Muscle layer of colon (tissue), 2 donors: ENCODE measurements around the gene FSTL1.

ENCODE experiments used
- H3K27ac ChIP-seq: one replicate; pipeline ENCODE4 v1.7.0; 2013; ENCODE audit warnings: low read depth, mild to moderate bottlenecking, low read length, moderate library complexity
- H3K27me3 ChIP-seq, 2 donors: one replicate each; pipeline ENCODE4 v1.7.0; 2013; ENCODE audit warnings: low read length in 2 of 2, mild to moderate bottlenecking in 2 of 2; ENCODE audit not compliant: insufficient read depth in 2 of 2, control insufficient read depth in 1 of 2
- H3K36me3 ChIP-seq: one replicate; pipeline ENCODE4 v1.7.0; 2013; ENCODE audit warnings: mild to moderate bottlenecking, low read length; ENCODE audit not compliant: insufficient read depth
- H3K4me1 ChIP-seq: one replicate; pipeline ENCODE4 v1.7.0; 2013; ENCODE audit warnings: mild to moderate bottlenecking, low read length; ENCODE audit not compliant: insufficient read depth
- H3K4me3 ChIP-seq, 2 donors: one replicate each; pipeline ENCODE4 v1.7.0; 2013; ENCODE audit warnings: low read length in 2 of 2, low read depth in 1 of 2, mild to moderate bottlenecking in 1 of 2, moderate library complexity in 1 of 2
- H3K9ac ChIP-seq: one replicate; pipeline ENCODE4 v1.7.0; 2013; ENCODE audit warnings: low read length
- H3K9me3 ChIP-seq: one replicate; pipeline ENCODE4 v1.7.0; 2013; ENCODE audit warnings: mild to moderate bottlenecking, low read length
- donor health status: abdominal sarcoma.
- donor health status: Adenocarcinoma of cecum.

Gene FSTL1

DNA sequence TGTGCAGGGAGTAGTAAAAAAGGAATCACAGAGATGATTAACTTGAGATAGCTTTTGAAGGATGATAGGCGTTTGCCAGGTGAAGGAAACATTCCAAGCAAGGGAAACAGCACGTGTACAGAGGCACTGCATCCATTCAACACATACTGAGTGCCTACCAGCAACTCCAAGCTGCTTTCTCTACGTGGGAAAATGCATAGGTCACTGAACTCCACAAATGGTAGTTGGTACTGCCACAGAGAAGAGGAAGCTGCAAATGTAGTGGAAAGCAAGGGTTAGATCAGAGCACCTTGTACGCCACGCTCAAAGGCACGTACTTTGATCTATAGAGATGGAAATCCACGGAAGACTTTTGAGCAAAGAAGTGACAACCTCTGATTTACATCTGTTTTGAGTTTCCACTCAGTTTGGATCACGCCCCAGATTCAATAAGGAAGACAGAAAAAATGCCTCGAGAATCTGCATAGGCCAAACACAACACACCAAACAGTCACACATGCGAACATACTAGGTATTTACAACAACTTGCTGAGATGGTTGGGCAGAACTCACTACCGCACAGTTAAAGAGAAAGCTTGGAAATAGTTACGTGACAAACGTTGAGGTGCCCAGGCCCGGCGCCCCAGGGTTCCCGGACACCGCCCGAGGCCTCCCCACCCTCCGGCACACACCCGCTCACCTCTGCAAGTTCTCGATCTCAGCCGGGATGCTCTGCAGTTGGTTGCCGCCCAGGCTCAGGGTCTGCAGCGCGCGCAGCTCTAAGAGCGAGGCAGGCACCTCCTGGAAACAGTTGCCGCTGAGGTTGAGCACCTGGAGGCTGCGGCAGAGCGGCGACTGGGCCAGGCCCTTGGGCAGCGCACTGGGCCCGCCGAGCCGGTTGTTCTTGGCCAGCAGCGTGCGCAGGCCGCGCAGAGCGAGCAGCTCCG lies 102.5 kb downstream of the FSTL1 start:
- Histone ChIP-seq H3K9ac (peak overlapping the region; percentile 55), H3K27ac (peak overlapping the region; percentile 93), H3K27me3 (no peaks in the 10 kb centered on the region), H3K4me1 (peaks cover 28% of the 10 kb centered on the region), H3K4me3 (peak overlapping the region; percentile 48 to 90), H3K36me3 (peaks cover 5% of the 10 kb centered on the region), H3K9me3 (no peaks in the 10 kb centered on the region)

DNA sequence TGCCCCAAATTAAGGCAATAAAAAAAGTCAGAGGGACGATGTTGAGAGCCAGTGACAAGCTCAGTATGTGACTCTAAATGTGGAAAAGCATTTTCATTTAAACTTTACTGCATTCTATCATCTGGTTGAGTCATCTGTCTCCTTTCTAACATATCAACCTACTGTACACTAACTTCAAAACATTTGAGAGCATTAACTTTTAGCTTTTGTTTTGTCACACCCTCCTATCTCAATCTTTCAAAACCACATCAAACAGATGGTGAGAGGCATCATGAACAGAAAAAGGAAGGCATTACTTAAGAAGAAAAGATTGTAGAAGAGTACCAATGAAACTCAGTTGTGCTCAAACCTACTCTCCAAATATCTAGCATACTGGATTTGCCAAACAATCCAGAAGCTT lies 106.4 kb downstream of the FSTL1 start:
- H3K9me3 ChIP-seq = no peaks in the 10 kb centered on the region
- peaks cover 10% of the 10 kb centered on the region for H3K36me3 ChIP-seq
- H3K27ac ChIP-seq = no peak overlapping the region
- H3K4me1 ChIP-seq = peaks cover 28% of the 10 kb centered on the region
- H3K27me3 ChIP-seq = no peaks in the 10 kb centered on the region
- no peak overlapping the region for H3K9ac ChIP-seq
- H3K4me3 ChIP-seq = no peak overlapping the region
